Epithelial cell of proximal tubule (primary cell): Measurements from ENCODE around the gene CCDC85C. TPM values are rescaled to one million over a fixed set of nuclear protein-coding genes. Genes with fewer than 3 reads are reported as not detected.

Experiments used
- DNase-seq: peaks from one replicate; pipeline ENCODE4 v3.0.0-alpha.2; 2011; ENCODE audit warnings: low read depth
- H3K4me3 ChIP-seq: 2 replicates; pipeline ENCODE4 v1.5.1; 2011; ENCODE audit warnings: low read depth, mild to moderate bottlenecking, low read length
- total RNA-seq: library from RNA; depleted of rRNA; stranded (reverse); fragments of >200 nt; gene quantifications from 2 replicates; pipeline ENCODE4 v1.2.3, GENCODE V29; 2015
- TF ChIP-seq, protein P1 (sequence below): conservative IDR thresholded peaks from 2 replicates; pipeline ENCODE4 v1.5.1; 2012; ENCODE audit warnings: low read depth, mild to moderate bottlenecking, low read length

CCDC85C gene
- total RNA-seq, 1 donor from 2014 or later, result 29.6 TPM

DNA sequence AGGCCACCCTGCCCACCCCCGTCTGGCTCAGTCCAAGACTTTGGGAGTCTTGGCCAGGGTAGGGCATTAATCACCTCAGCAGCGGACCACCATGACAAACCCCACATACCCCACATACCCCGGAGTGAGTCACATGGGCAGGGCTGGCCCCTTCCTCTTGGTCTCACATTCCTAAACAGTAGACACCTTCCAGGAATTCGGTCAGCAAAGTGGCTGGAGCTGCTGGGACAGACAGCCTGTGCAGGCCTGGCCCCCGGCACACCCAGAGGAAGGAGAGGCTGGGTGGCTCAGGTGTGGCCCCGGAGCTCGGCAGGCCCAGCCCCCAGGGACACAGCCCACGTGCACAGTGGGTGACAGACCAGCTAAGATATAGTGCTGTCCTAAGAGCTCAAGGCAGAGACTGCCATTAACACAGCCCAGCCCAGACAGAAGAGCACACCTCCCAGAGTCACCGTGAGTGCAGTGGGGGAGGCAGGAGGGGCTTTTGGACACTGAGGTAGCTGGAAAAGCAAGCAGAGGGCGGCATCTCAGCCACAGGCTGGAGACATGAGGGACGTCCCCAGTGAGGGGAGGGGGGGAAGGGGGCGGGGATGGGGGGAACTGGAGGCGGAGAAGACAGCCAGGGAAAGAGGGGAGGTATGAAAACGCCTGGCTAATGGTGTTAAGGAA, 24.0 kb downstream of the CCDC85C start:
- no peak for DNase-seq
- TF ChIP-seq, protein P1, sequence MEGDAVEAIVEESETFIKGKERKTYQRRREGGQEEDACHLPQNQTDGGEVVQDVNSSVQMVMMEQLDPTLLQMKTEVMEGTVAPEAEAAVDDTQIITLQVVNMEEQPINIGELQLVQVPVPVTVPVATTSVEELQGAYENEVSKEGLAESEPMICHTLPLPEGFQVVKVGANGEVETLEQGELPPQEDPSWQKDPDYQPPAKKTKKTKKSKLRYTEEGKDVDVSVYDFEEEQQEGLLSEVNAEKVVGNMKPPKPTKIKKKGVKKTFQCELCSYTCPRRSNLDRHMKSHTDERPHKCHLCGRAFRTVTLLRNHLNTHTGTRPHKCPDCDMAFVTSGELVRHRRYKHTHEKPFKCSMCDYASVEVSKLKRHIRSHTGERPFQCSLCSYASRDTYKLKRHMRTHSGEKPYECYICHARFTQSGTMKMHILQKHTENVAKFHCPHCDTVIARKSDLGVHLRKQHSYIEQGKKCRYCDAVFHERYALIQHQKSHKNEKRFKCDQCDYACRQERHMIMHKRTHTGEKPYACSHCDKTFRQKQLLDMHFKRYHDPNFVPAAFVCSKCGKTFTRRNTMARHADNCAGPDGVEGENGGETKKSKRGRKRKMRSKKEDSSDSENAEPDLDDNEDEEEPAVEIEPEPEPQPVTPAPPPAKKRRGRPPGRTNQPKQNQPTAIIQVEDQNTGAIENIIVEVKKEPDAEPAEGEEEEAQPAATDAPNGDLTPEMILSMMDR, result no peak
- H3K4me3 ChIP-seq, result no peak overlapping the region

DNA sequence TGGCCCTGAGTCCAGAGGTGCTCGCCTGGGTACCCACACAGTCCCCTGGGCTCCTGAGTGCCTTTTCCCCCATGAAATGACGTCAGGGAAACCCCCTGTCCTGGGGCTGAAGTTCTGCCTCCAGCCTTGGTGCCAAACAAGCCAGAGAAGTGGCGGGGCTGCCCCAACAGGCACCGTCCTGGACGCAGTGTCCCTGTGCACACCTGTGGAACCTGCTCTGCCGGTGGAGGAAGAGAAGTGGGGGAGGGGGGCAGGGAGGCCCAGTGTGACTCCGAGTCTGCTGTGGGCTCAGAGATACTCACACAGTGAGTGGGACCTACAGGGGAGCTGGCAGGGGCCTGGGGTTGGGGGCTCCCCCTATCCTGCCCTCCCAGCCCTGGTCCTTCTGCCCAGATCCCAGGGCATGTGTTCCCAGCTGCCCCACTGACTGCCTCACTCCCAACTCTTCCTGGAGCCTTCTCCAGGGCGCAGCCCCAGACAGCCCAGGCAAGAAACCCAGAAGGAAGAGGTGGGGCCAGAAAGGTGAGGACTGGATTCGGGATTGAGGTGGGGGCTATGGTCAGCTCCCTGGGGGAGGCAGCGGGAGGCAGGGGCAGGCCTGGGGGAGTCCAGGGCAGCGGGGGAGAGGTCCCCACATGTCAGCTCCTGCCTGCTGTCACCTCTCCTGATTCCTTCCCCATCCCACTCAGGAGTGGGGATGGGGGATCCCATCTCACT, 24.7 kb downstream of the CCDC85C start:
- no peak for DNase-seq
- H3K4me3 ChIP-seq, result no peak overlapping the region
- TF ChIP-seq, protein P1, result no peak

DNA sequence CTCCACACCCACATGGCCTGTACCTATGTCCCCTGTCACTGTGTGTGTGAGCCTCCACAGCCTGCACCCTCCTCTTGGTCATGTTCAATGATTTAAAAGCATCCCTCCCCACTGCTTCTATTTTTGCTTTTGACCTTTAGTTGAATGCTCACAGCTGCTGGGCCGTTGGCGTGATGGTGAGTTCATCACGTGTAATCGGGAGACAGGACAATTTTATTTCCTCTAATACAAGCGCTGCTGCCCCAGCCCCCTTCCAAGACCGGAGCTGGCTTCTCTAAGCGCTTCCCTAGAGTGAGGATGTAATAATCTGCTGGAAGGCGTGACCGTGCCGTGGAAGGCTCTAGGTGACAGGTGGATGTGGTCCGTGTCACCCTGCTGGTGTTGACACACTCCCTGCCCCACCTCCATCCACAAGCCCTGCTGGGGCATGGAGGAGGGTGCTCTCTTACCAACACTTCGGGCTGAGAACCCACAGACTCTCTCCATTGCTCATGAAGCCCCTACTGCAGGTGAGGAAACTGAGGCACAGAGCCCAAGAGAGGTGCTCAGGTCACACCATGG, 25.4 kb downstream of the CCDC85C start:
- TF ChIP-seq, protein P1, result no peak
- DNase-seq, result no peak
- H3K4me3 ChIP-seq, result no peak overlapping the region

DNA sequence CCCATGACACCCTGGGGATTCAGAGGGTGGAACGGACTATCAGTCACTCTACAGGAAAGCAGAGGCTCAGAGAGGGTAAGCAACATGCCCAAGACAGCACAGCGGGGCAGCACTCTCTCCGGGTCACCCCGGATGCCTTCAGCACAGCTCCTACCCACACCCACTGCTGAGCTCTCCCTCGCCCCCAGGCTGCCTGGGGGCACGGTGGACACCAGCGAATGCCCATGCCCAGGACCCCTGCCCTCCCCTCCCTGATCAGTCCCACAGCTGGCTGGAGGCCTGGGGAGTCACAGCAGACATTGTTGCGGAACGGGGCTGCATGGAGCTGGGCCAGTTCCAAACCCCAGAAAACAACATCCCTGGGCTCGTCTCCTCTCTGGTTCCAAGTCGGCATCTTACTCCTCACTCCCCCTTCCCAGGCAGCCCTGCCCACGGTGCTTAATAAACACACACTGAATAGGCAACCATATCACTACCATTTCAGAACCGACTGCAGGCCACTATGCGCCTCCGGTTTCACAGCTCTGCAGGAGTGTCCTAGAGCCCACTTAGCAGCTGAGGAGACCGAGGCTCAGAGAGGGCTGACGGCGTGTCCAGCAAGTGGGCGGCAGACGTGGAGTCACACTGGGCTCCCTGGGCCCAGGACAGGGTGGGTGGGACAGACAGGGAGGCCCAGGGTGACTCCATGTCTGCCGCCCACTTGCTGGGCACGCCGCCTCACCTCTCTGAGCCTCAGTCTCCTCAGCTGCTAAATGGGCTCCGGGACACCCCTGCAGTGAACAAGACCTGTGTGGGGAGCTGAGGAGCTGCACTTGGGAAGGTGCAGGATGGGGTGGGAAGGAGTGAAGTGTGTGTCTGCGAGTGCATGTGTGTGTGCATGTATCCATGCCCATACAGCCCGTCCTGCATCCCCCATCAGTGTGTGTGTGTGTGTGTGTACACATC, 27.0 kb downstream of the CCDC85C start:
- TF ChIP-seq, protein P1, result no peak
- H3K4me3 ChIP-seq, result no peak overlapping the region
- DNase-seq, result no peak

DNA sequence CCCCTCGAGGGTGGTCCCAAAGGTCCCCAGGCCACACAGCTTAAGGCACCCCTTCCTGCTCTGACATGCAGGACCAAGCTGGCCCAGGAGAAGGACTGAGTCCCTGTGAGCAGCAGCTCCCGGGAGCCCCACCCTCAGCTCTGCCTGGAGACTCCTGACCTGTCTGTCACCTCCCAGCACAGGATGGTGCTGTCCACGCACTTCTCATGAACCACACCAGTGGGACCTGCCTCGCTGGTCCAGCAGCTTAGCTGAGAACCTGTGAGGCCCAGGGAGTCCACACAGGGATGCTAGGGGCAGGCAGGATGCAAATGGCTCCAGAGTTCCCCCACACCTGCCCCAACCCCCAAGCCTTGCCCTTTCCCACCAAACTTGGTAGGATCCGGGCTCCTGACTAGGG, 27.7 kb downstream of the CCDC85C start:
- no peak for DNase-seq

More for the DNA sequence above, 27.7 kb downstream of the CCDC85C start:
- TF ChIP-seq, protein P1, result no peak
- H3K4me3 ChIP-seq, result no peak overlapping the region
